ENCODE data around the gene BCL7B. TPM values are rescaled to one million over a fixed set of nuclear protein-coding genes. Genes with fewer than 3 reads are reported as not detected.

The BCL7B gene
- total and polyA plus RNA-seq, 2 of the 13 experiments (the other 11 are each of a cell fraction or from before 2014, with no cell fraction given): 24.3 to 38.2 TPM

DNA sequence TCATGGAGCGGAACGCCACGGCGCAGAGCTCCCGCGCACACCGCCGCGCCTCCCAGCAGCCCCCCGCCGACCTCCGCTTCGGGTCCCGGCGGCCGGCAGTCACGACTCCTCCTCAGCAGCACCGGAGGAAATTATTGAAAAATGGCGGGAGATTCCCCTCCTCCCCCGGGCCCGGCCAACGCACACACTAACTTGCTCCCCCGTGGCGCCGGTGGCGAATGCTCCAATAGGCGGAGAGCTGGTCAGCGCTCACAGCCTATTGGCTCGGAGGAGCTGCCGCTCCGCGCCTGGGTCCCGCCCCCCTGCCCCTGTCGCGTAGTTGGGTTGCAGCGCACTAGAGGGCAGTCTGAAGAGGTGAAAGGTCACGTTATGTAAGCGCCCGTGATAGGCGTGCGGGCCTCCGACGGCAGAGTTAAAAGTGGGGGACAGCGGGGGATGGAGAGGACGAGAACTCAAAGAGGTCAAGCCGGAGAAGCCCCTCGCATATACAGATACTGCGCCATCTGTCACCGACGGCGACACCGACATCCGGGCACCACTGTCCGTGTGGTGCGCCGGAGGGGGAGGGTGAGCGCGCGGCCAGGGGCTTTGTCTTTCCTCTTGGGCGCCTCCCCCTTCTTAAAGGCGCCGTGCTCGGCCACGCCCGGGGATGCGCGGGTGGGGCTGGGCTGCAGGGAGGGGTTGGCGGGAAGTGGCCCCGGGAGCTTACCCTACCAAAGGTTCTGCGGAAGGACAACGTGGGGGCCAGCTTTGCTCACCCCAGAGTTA, 35.2 kb downstream of the BCL7B start, which contains the start of gene BAZ1B (continued):
- no peak for TF ChIP-seq ZNF10 (CRISPR knock-in tag; IDR thresholded peaks at IDR 0.05; ENCODE audit: borderline replicate concordance, low read depth)
- TF ChIP-seq, protein P1, sequence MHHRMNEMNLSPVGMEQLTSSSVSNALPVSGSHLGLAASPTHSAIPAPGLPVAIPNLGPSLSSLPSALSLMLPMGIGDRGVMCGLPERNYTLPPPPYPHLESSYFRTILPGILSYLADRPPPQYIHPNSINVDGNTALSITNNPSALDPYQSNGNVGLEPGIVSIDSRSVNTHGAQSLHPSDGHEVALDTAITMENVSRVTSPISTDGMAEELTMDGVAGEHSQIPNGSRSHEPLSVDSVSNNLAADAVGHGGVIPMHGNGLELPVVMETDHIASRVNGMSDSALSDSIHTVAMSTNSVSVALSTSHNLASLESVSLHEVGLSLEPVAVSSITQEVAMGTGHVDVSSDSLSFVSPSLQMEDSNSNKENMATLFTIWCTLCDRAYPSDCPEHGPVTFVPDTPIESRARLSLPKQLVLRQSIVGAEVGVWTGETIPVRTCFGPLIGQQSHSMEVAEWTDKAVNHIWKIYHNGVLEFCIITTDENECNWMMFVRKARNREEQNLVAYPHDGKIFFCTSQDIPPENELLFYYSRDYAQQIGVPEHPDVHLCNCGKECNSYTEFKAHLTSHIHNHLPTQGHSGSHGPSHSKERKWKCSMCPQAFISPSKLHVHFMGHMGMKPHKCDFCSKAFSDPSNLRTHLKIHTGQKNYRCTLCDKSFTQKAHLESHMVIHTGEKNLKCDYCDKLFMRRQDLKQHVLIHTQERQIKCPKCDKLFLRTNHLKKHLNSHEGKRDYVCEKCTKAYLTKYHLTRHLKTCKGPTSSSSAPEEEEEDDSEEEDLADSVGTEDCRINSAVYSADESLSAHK (CRISPR knock-in tag; IDR thresholded peaks at IDR 0.05; ENCODE audit: borderline replicate concordance): no peak
- no peak for TF ChIP-seq ZNF749 (CRISPR knock-in tag; IDR thresholded peaks at IDR 0.05; ENCODE audit: borderline replicate concordance)
- TF ChIP-seq, protein P2, sequence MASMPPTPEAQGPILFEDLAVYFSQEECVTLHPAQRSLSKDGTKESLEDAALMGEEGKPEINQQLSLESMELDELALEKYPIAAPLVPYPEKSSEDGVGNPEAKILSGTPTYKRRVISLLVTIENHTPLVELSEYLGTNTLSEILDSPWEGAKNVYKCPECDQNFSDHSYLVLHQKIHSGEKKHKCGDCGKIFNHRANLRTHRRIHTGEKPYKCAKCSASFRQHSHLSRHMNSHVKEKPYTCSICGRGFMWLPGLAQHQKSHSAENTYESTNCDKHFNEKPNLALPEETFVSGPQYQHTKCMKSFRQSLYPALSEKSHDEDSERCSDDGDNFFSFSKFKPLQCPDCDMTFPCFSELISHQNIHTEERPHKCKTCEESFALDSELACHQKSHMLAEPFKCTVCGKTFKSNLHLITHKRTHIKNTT (CRISPR knock-in tag; IDR thresholded peaks at IDR 0.05): no peak
- TF ChIP-seq, protein P3, sequence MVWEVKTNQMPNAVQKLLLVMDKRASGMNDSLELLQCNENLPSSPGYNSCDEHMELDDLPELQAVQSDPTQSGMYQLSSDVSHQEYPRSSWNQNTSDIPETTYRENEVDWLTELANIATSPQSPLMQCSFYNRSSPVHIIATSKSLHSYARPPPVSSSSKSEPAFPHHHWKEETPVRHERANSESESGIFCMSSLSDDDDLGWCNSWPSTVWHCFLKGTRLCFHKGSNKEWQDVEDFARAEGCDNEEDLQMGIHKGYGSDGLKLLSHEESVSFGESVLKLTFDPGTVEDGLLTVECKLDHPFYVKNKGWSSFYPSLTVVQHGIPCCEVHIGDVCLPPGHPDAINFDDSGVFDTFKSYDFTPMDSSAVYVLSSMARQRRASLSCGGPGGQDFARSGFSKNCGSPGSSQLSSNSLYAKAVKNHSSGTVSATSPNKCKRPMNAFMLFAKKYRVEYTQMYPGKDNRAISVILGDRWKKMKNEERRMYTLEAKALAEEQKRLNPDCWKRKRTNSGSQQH (CRISPR knock-in tag; IDR thresholded peaks at IDR 0.05; ENCODE audit: low read depth): no peak
- no peak for TF ChIP-seq ZNF496 (CRISPR knock-in tag; IDR thresholded peaks at IDR 0.05; ENCODE audit: insufficient replicate concordance)
- no peak for TF ChIP-seq CC2D1A (CRISPR knock-in tag; IDR thresholded peaks at IDR 0.05)
- TF ChIP-seq ZNF136 (CRISPR knock-in tag; IDR thresholded peaks at IDR 0.05; ENCODE audit: low read depth): 0 out of 2 replicates have a peak, but pooled peaks have one; percentile 30
- TF ChIP-seq, protein P4, sequence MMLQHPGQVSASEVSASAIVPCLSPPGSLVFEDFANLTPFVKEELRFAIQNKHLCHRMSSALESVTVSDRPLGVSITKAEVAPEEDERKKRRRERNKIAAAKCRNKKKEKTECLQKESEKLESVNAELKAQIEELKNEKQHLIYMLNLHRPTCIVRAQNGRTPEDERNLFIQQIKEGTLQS (CRISPR knock-in tag; IDR thresholded peaks at IDR 0.05): 0 out of 2 replicates have a peak, but pooled peaks have one; percentile 10
- TF ChIP-seq MBD4 (IDR thresholded peaks at IDR 0.05; ENCODE audit: borderline replicate concordance, low read length): no peak
- TF ChIP-seq EHMT2 (IDR thresholded peaks at IDR 0.05; ENCODE audit: borderline replicate concordance, low read depth, low read length): no peak
- TF ChIP-seq, protein P5, sequence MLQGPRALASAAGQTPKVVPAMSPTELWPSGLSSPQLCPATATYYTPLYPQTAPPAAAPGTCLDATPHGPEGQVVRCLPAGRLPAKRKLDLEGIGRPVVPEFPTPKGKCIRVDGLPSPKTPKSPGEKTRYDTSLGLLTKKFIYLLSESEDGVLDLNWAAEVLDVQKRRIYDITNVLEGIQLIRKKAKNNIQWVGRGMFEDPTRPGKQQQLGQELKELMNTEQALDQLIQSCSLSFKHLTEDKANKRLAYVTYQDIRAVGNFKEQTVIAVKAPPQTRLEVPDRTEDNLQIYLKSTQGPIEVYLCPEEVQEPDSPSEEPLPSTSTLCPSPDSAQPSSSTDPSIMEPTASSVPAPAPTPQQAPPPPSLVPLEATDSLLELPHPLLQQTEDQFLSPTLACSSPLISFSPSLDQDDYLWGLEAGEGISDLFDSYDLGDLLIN (CRISPR knock-in tag; IDR thresholded peaks at IDR 0.05; ENCODE audit: borderline replicate concordance): 0 out of 2 replicates have a peak, but pooled peaks have one; percentile 56
- TF ChIP-seq GTF2F1 (IDR thresholded peaks at IDR 0.05; ENCODE audit: low read length): no peak
- TF ChIP-seq FOXC1 (CRISPR knock-in tag; IDR thresholded peaks at IDR 0.05; ENCODE audit: borderline replicate concordance): peak; percentile 53
- TF ChIP-seq GPN1 (CRISPR knock-in tag; IDR thresholded peaks at IDR 0.05; ENCODE audit: borderline replicate concordance): no peak
- TF ChIP-seq NCOA5 (CRISPR knock-in tag; IDR thresholded peaks at IDR 0.05): no peak
- TF ChIP-seq, protein P6, sequence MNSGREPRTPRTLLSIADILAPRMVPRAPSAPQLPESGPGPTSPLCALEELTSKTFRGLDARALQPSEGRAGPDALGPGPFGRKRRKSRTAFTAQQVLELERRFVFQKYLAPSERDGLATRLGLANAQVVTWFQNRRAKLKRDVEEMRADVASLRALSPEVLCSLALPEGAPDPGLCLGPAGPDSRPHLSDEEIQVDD (CRISPR knock-in tag; IDR thresholded peaks at IDR 0.05; ENCODE audit: borderline replicate concordance): no peak; the same call in 1 of the 2 replicates
- no peak; the same call in 1 of the 2 replicates for TF ChIP-seq ERF (CRISPR knock-in tag; IDR thresholded peaks at IDR 0.05)
- no peak for TF ChIP-seq ZNF850 (CRISPR knock-in tag; conservative IDR thresholded peaks at IDR 0.05)
- no peak for TF ChIP-seq SCMH1 (CRISPR knock-in tag; IDR thresholded peaks at IDR 0.05; ENCODE audit: borderline replicate concordance)
- no peak for TF ChIP-seq ZSCAN30 (CRISPR knock-in tag; IDR thresholded peaks at IDR 0.05)
- peak; percentile 14; the same call in 1 of the 2 replicates for TF ChIP-seq ZNF138 (CRISPR knock-in tag; IDR thresholded peaks at IDR 0.05; ENCODE audit: low read depth)
